ENCODE measurements around the gene MPHOSPH10.

MPHOSPH10 gene

DNA sequence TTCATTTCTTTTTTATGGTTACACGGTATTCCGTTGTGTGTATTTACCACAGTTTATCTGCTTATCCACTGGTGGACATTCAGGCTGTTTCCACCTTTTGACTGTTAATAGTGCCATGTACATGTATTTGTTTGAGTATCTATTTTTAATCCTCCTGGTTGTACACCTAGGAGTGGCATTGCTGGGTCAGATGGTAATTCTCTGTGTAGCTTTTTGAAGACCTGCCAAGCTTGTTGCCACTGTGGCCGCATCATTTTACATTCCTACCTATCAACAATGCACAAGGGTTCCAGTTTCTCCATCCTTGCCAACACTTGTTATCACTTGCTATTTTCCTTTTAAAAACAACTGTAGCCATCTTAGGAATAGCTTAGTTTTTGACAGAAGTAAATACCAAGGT is 13.3 kb downstream of the MPHOSPH10 start:
- TF ChIP-seq POLR2AphosphoS5 (IDR thresholded peaks at IDR 0.05; ENCODE audit: low read depth, low read length) (no peak), POU2F2 (IDR thresholded peaks at IDR 0.05; ENCODE audit: low read depth, low read length) (no peak), PAX5 (IDR thresholded peaks at IDR 0.05; ENCODE audit: insufficient read depth, low read length, severe bottlenecking) (no peak), SPI1 (IDR thresholded peaks at IDR 0.05; ENCODE audit: low read depth, low read length) (no peak), POLR2A (IDR thresholded peaks at IDR 0.05; ENCODE audit: low read depth, low read length) (no peak), TAF1 (IDR thresholded peaks at IDR 0.05; ENCODE audit: low read depth, low read length) (no peak)
- FAIRE-seq (no peak), DNase-seq (ENCODE audit: insufficient read length, low spot score) (no peak)

DNA sequence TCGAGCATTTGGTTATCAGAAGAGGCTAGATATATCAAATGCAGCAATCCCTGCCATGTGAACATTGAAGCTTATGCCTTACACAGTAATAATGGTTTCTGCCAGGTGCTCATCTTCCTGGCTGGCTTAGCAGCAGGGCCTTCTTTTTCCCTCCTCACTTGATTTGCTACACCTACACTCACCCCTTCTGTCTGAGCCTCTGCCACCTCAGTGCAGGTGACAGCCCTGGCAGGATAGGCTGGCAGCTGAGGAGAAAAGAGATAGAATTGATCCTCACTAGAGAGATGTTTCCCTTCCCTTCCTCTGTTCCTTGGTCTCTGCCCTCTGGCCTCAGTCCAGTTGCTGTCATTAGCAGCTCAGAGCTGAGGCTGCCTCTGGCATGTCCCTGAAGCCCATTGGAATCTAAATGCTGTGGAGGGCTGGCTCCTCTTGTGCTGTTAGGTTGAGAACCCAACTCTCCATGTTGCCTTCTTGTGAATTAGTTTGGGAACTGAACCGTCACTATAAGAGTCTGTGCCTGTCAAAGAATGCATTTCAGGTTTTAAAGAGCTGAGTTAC is 18.2 kb downstream of the MPHOSPH10 start:
- TF ChIP-seq POLR2AphosphoS5 (IDR thresholded peaks at IDR 0.05; ENCODE audit: low read depth, low read length), result no peak
- DNase-seq (ENCODE audit: insufficient read length, low spot score) (no peak), FAIRE-seq (no peak)

DNA sequence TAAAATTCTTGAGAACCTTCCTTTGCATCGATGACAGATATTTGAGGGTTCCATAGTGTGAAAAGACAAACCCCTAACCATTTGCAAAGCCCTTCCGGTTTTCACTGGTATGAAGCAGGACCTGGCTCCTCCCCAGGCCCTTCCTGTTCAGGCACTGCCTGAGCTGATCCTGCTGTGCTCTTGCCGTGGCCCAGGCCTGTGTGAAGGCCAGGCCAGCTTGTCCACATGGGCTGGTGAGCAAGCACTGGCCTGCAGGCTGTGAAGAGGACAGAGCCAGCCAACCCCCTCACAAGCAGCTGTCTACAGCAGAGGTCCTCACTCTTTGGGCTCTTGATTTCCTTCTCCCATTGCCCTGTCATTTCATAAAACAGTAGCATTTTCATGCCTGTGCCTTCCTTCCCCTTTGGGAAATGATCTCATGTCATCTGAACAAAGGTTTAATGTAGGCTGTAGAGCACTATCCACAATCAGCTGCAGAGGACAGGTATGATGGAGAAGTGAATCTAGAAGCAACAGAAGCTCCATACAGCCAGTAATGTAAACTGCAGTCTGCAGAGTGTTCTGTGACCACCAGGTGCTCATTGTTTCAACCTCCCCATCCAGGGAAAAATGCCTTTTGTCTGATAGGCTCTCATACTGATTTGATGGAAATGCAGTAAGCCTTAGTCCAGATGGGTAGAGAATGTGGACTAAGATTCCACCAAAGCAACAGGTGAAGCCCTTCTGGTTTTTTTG is 19.8 kb downstream of the MPHOSPH10 start:
- no peak for FAIRE-seq
- DNase-seq (ENCODE audit: insufficient read length, low spot score), result no peak
- TF ChIP-seq POU2F2 (IDR thresholded peaks at IDR 0.05; ENCODE audit: low read depth, low read length) (no peak), PAX5 (IDR thresholded peaks at IDR 0.05; ENCODE audit: insufficient read depth, low read length, severe bottlenecking) (no peak), TAF1 (IDR thresholded peaks at IDR 0.05; ENCODE audit: low read depth, low read length) (no peak), POLR2A (IDR thresholded peaks at IDR 0.05; ENCODE audit: low read depth, low read length) (no peak; the same call in 1 of the 2 replicates), POLR2AphosphoS5 (IDR thresholded peaks at IDR 0.05; ENCODE audit: low read depth, low read length) (no peak), SPI1 (IDR thresholded peaks at IDR 0.05; ENCODE audit: low read depth, low read length) (no peak)

DNA sequence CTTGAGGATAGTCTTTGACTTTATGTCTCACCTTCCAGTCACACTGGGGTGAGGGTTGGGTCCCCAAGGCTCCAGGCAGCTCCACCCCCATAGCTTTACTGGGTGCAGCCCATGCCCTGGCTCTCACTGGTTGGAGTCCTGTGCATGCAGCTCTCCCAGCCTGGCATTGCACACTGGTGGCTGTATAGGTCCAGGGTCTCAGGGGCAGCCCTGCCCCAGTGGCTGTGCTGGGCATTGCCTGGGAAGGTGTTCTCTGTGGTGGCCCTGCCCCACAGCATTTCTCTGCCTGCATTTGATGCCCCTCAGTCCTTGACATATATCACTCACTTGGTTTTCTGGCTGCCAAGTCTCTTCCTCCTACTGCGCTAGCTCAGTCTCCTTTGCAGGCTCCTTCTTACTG is 21.2 kb downstream of the MPHOSPH10 start:
- DNase-seq (ENCODE audit: insufficient read length, low spot score) (no peak), FAIRE-seq (no peak)
- TF ChIP-seq POLR2A (IDR thresholded peaks at IDR 0.05; ENCODE audit: low read depth, low read length) (no peak), TAF1 (IDR thresholded peaks at IDR 0.05; ENCODE audit: low read depth, low read length) (no peak), PAX5 (IDR thresholded peaks at IDR 0.05; ENCODE audit: insufficient read depth, low read length, severe bottlenecking) (no peak), POU2F2 (IDR thresholded peaks at IDR 0.05; ENCODE audit: low read depth, low read length) (no peak), POLR2AphosphoS5 (IDR thresholded peaks at IDR 0.05; ENCODE audit: low read depth, low read length) (no peak), SPI1 (IDR thresholded peaks at IDR 0.05; ENCODE audit: low read depth, low read length) (no peak)

DNA sequence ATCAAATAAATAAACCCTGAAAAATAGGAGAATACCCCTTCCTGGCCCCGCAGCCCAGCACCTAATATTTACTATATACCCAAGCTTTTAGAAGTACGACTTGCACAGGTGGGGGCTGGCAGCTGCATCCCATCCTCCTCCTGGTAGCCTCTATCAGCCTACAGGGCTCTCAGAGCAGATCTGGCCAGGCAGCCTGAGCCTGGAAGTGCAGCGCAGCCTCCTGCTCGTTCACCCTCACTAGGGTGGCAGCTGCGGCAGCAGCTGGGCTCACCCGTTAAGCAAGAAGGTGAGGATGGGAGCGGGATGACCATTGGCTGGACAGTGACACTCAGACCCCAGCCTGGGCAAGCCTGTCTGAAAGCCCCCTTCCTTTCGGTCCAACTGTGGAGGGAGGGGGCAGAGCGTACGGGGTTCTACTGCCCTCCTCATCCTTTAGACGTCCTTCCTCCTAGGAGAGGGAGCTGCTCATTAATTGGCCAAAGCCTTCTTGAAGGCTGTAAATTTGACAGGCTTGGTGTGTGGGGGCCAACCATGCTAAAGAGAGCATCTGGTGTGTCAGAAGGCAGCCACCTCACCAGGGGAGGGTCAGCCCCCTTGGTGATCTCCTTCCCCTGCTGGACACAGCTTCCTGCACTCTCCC is 23.3 kb downstream of the MPHOSPH10 start:
- FAIRE-seq (no peak), DNase-seq (ENCODE audit: insufficient read length, low spot score) (no peak)
- TF ChIP-seq SPI1 (IDR thresholded peaks at IDR 0.05; ENCODE audit: low read depth, low read length) (no peak), PAX5 (IDR thresholded peaks at IDR 0.05; ENCODE audit: insufficient read depth, low read length, severe bottlenecking) (no peak), POU2F2 (IDR thresholded peaks at IDR 0.05; ENCODE audit: low read depth, low read length) (no peak), TAF1 (IDR thresholded peaks at IDR 0.05; ENCODE audit: low read depth, low read length) (no peak), POLR2AphosphoS5 (IDR thresholded peaks at IDR 0.05; ENCODE audit: low read depth, low read length) (no peak), POLR2A (IDR thresholded peaks at IDR 0.05; ENCODE audit: low read depth, low read length) (no peak)

DNA sequence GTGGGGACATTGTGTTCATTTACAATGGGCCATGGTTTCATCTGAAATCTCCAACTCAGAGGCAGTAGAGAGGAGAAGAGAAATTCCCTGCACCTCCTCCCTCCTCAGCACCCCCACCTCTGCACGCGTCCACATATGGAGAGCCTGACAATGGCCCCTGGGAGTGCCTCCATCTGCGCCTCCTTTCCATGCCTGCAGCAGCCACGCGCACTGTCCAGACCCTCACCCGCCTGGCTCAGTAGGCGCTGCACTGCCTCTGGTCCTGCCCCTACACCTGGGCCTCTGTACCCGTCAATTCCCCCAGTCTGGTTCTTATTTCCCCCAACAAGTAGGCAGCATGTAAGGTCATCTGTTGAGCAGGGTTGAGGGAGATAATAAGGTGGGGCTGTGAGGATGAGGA is 23.8 kb downstream of the MPHOSPH10 start:
- no peak for DNase-seq (ENCODE audit: insufficient read length, low spot score)
- TF ChIP-seq POLR2AphosphoS5 (IDR thresholded peaks at IDR 0.05; ENCODE audit: low read depth, low read length) (no peak), PAX5 (IDR thresholded peaks at IDR 0.05; ENCODE audit: insufficient read depth, low read length, severe bottlenecking) (no peak), TAF1 (IDR thresholded peaks at IDR 0.05; ENCODE audit: low read depth, low read length) (no peak), SPI1 (IDR thresholded peaks at IDR 0.05; ENCODE audit: low read depth, low read length) (no peak), POU2F2 (IDR thresholded peaks at IDR 0.05; ENCODE audit: low read depth, low read length) (no peak), POLR2A (IDR thresholded peaks at IDR 0.05; ENCODE audit: low read depth, low read length) (no peak)
- FAIRE-seq, result no peak

DNA sequence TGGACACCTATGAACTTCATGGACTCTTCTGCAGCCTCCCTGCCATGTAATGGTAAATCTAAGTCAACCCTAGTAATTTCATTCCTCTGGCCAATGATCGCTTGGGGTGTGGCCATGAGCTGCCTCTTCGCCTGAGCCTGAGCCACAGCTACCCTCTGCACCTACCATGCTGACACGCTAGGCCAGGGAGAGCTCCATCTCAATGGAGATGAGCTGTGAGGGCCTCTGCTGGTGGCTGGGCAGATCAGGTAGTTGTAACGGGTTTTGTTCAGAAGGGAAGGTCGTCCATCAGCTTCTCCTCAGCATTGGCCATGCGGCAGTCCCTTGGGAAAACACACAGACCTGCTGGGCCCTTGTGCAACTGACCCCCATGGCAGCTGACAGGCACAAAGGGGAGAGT is 24.4 kb downstream of the MPHOSPH10 start:
- peak; percentile 56 for DNase-seq (ENCODE audit: insufficient read length, low spot score)
- peak; percentile 93 for FAIRE-seq
- TF ChIP-seq POLR2AphosphoS5 (IDR thresholded peaks at IDR 0.05; ENCODE audit: low read depth, low read length), result no peak
- TF ChIP-seq TAF1 (IDR thresholded peaks at IDR 0.05; ENCODE audit: low read depth, low read length), result no peak
- TF ChIP-seq SPI1 (IDR thresholded peaks at IDR 0.05; ENCODE audit: low read depth, low read length), result no peak
- no peak for TF ChIP-seq PAX5 (IDR thresholded peaks at IDR 0.05; ENCODE audit: insufficient read depth, low read length, severe bottlenecking)
- no peak for TF ChIP-seq POLR2A (IDR thresholded peaks at IDR 0.05; ENCODE audit: low read depth, low read length)
- no peak for TF ChIP-seq POU2F2 (IDR thresholded peaks at IDR 0.05; ENCODE audit: low read depth, low read length)

DNA sequence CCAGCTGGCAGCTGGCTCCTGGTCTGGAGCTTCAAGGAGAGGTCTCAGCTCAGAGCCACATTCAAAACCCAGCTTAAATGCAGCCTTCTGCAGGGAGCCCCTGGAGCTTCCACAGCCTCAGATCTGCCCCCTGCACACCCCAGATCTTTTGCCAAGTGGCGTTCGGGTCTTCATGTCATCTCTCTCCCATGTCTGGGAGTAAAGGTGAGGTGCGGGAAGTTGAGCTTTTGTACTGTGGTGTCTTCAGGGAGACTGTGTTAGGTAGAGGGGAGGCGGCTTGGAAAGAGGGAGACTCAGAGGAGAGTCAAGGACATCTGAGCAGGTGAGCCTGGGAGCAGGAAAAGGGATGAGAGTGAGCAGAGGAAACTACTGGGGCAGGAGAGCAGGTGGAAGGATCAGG is 25.4 kb downstream of the MPHOSPH10 start:
- no peak for DNase-seq (ENCODE audit: insufficient read length, low spot score)
- TF ChIP-seq POU2F2 (IDR thresholded peaks at IDR 0.05; ENCODE audit: low read depth, low read length) (no peak), POLR2A (IDR thresholded peaks at IDR 0.05; ENCODE audit: low read depth, low read length) (no peak)
- no peak for FAIRE-seq

DNA sequence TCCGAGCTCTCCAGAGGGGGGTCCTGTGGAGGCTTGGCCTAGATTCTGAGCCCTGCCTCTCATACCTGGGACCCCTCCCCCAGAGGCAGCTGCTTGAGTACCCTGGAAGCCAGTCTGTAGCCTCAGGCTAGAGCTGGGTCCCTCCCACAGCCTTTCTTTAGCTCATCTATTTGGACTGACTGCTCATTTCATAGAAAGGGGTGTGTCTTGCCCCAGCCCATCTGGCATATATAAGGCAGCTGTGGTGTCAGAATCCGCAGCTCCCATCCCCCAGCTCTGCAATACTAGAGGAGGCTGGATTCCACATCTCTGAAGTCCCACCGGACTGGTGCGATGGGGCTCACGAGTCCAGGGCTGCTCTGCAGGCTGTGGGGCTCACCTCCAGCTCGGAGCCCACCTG is 26.1 kb downstream of the MPHOSPH10 start:
- no peak for TF ChIP-seq SPI1 (IDR thresholded peaks at IDR 0.05; ENCODE audit: low read depth, low read length)
- no peak for TF ChIP-seq POU2F2 (IDR thresholded peaks at IDR 0.05; ENCODE audit: low read depth, low read length)
- no peak for TF ChIP-seq POLR2AphosphoS5 (IDR thresholded peaks at IDR 0.05; ENCODE audit: low read depth, low read length)
- TF ChIP-seq TAF1 (IDR thresholded peaks at IDR 0.05; ENCODE audit: low read depth, low read length), result no peak
- TF ChIP-seq PAX5 (IDR thresholded peaks at IDR 0.05; ENCODE audit: insufficient read depth, low read length, severe bottlenecking), result no peak
- TF ChIP-seq POLR2A (IDR thresholded peaks at IDR 0.05; ENCODE audit: low read depth, low read length), result no peak
- DNase-seq (ENCODE audit: insufficient read length, low spot score) (no peak), FAIRE-seq (no peak)

Measured in GM12891 (cell line).